Aorta (tissue), 5 donors: ENCODE data around the gene CRYGC. TPM values are rescaled to one million over a fixed set of nuclear protein-coding genes. Genes with fewer than 3 reads are reported as not detected.
"Not testable (repeated sequence)": the region's sequence is repeated elsewhere in the genome, so short reads cannot be mapped to it uniquely, and the experiment has no call there.

ENCODE experiments used
- ATAC-seq: fragments of 200-7000 bp; cut with Tn5 transposase; one replicate; pipeline ENCODE4 v1.9.1; 2022; ENCODE audit warnings: moderate library complexity; ENCODE audit not compliant: low FRiP score
- DNase-seq, 2 donors: peaks; one replicate each; pipeline ENCODE4 v3.0.0-alpha.2; 2020
- H3K27ac ChIP-seq, 2 donors: one replicate each; pipeline ENCODE4 v1.5.1; 2013; ENCODE audit warnings: low read length in 2 of 2, mild to moderate bottlenecking in 2 of 2, moderate library complexity in 2 of 2, control low read depth in 1 of 2, inconsistent platforms in 1 of 2, low read depth in 1 of 2
- H3K27me3 ChIP-seq, 2 donors: one replicate each; pipeline ENCODE4 v1.6.1; 2013; ENCODE audit warnings: control low read depth in 1 of 2, low read length in 1 of 2, mild to moderate bottlenecking in 1 of 2, moderate library complexity in 1 of 2; ENCODE audit not compliant: insufficient read depth in 2 of 2, control insufficient read depth in 1 of 2
- H3K36me3 ChIP-seq, 2 donors: one replicate each; pipeline ENCODE4 v1.6.1; 2013; ENCODE audit warnings: control low read depth in 1 of 2, low read length in 1 of 2, mild to moderate bottlenecking in 1 of 2; ENCODE audit not compliant: insufficient read depth in 2 of 2, control insufficient read depth in 1 of 2
- H3K4me1 ChIP-seq, 2 donors: one replicate each; pipeline ENCODE4 v1.6.1; 2013; ENCODE audit warnings: low read length in 2 of 2, control low read depth in 1 of 2, mild to moderate bottlenecking in 1 of 2, moderate library complexity in 1 of 2; ENCODE audit not compliant: insufficient read depth in 2 of 2, control insufficient read depth in 1 of 2
- H3K4me3 ChIP-seq, 2 donors: one replicate each; pipeline ENCODE4 v1.5.1; 2013; ENCODE audit warnings: low read length in 2 of 2, control low read depth in 1 of 2, mild to moderate bottlenecking in 1 of 2
- H3K9me3 ChIP-seq: one replicate; pipeline ENCODE4 v1.6.1; 2013; ENCODE audit warnings: mild to moderate bottlenecking, low read length; ENCODE audit not compliant: control insufficient read depth
- WGBS, 2 donors: extraction: QIAGEN DNeasy Blood & Tissue Kit; methylation state at CpG; one replicate each; pipeline ENCODE4 v1.1.7; 2013; 5-methylcytosine and 5-hydroxymethylcytosine counted together
- intact Hi-C, 2 donors: fragments of 100-400 bp; cut with DNase I; formaldehyde crosslinking; loops; one replicate each; pipeline versions ENCODE4 v1.14.2 to v1.15.0; 2022
- polyA plus RNA-seq, 2 donors: library from polyadenylated mRNA; stranded (reverse); fragments of 200-250 nt; gene quantifications; one replicate each; pipeline ENCODE4 v1.2.3, GENCODE V29; 2013
- total RNA-seq, 2 donors: library from RNA; stranded (reverse); fragmentation: NEBNext Ultra II Directional; extraction: Animal tissue kit (Norgen Biotek cat#: 25700); gene quantifications; one replicate each; pipeline ENCODE4 v1.2.1, GENCODE V29; 2021
- donor health status: healthy with polysubstance abuse.
- donor health status: Bipolar disorder and iron deficiency.
- donor health status: DM: no; HTN: no; CAD: no.
- donor health status: DM: no; HTN: no; CAD: no.
- donor health status: DM: yes; HTN: yes; CAD: no.

CRYGC gene
- total and polyA plus RNA-seq, 4 donors: not detected

DNA sequence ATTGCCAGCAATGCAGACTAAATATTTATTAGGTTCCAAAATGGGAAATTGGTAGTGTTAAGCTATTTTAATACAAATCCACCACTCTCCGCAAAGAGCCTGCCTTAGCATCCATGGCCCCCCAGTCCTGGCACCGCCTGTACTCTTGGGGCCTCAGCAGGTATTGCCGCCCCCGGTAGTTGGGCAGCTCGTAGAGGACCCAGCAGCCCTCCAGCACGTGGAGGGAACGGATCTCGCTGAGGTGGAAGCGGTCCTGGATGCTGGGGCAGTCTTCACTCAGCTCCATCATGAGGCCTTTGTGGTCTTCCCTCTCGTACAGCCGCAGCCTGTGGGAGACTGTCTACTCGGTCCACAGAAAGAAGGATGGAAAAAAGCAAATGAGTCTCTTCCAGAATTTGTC, 1.5 kb downstream of the CRYGC start:
- ATAC-seq: no peak
- H3K4me1 ChIP-seq: no peaks in the 10 kb centered on the region
- no peak for DNase-seq
- H3K36me3 ChIP-seq: no peaks in the 10 kb centered on the region
- intact Hi-C loops: no loop called here
- H3K27me3 ChIP-seq: peaks cover 0 to 2% of the 10 kb centered on the region in 2 donors
- no peaks in the 10 kb centered on the region for H3K9me3 ChIP-seq
- 91 to 95% methylated on average over 12 of the region's 12 CpGs for WGBS, 2 donors
- H3K4me3 ChIP-seq: no peak overlapping the region
- H3K27ac ChIP-seq: no peak overlapping the region

DNA sequence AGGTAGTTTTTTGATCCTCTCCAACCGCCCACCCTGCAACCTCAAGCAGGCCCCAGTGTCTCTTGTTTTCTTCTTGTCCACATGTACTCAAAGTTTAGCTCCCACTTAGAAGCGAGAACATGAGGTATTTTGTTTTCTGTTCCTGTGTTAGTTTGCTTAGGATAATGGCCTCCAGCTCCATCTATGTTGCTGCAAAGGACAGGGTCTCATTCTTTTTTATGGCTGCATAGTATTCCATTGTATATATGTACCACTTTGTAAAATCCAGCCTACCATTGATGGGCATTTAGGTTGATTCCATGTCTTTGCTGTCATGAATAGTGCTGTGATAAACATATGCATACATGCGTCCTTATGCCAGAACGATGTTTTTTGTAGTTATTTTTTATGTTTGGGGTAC, 2.5 kb downstream of the CRYGC start:
- ATAC-seq: no peak
- intact Hi-C loops: no loop called here
- WGBS, 2 donors: 94 to 97% methylated on average over 4 of the region's 4 CpGs
- Histone ChIP-seq H3K9me3 (no peaks in the 10 kb centered on the region), H3K36me3 (no peaks in the 10 kb centered on the region), H3K4me1 (no peaks in the 10 kb centered on the region), H3K4me3 (no peak overlapping the region), H3K27ac (no peak overlapping the region), H3K27me3 (peaks cover 0 to 2% of the 10 kb centered on the region in 2 donors)
- no peak for DNase-seq

DNA sequence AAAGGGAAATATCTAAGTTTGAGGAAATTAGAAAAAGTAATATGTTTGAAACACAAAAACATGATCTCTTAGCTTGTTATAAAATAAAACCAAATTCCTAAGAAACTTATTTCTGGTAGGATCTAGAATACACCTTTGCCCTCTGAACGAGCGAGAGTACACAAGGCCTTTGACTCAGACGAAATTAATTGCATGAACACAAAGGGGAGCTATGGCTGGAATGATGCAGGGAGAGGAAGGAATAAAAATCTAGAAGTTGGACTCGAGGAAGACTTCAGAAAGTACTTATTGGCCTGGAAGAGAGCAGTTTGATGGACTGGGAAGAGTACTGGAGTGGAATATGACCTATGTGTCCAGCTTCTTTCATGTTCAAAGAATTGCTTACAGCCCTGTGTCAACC, 4.4 kb downstream of the CRYGC start:
- 88 to 91% methylated on average over 4 of the region's 4 CpGs for WGBS, 2 donors
- Histone ChIP-seq H3K36me3 (no peaks in the 10 kb centered on the region), H3K4me1 (no peaks in the 10 kb centered on the region), H3K9me3 (no peaks in the 10 kb centered on the region), H3K27me3 (peaks cover 0 to 2% of the 10 kb centered on the region in 2 donors), H3K27ac (no peak overlapping the region), H3K4me3 (no peak overlapping the region)
- DNase-seq: no peak
- no peak for ATAC-seq
- intact Hi-C loops: no loop called here

GRCh38 chr2:208124013-208124715, 5.5 kb downstream of the CRYGC start, which contains the start of gene CRYGD:
Gene CRYGD, minus strand, starts transcription at chr2:208124524. Its CDS starts 51 bp downstream, at chr2:208124473.
- H3K4me1 ChIP-seq, H3K9me3 ChIP-seq, ATAC-seq, H3K4me3 ChIP-seq, intact Hi-C loops, H3K36me3 ChIP-seq, H3K27ac ChIP-seq, DNase-seq, H3K27me3 ChIP-seq: not testable (repeated sequence)
- WGBS, 2 donors: 8 to 10% methylated on average over 40 to 46 of the region's 46 CpGs

GRCh38 chr2:208122248-208122647, 7.4 kb downstream of the CRYGC start:
- Histone ChIP-seq H3K9me3 (no peaks in the 10 kb centered on the region), H3K27ac (no peak overlapping the region), H3K36me3 (no peaks in the 10 kb centered on the region), H3K4me3 (no peak overlapping the region), H3K27me3 (peaks cover 0 to 2% of the 10 kb centered on the region in 2 donors), H3K4me1 (no peaks in the 10 kb centered on the region)
- DNase-seq (no peak), ATAC-seq (no peak)
- intact Hi-C loops: no loop called here
- 97 to 99% methylated on average over 1 of the region's 1 CpG for WGBS, 2 donors

GRCh38 chr2:208118918-208119317, 10.7 kb downstream of the CRYGC start:
- H3K4me3 ChIP-seq: no peak overlapping the region
- intact Hi-C loops: no loop called here
- ATAC-seq (no peak), DNase-seq (no peak)
- H3K4me1 ChIP-seq: no peaks in the 10 kb centered on the region
- H3K27me3 ChIP-seq: no peaks in the 10 kb centered on the region
- WGBS, 2 donors: 91 to 94% methylated on average over 3 of the region's 3 CpGs
- H3K36me3 ChIP-seq: no peaks in the 10 kb centered on the region
- no peaks in the 10 kb centered on the region for H3K9me3 ChIP-seq
- no peak overlapping the region for H3K27ac ChIP-seq

GRCh38 chr2:208117390-208117789, 12.2 kb downstream of the CRYGC start:
- H3K36me3 ChIP-seq, H3K4me1 ChIP-seq, H3K27ac ChIP-seq, DNase-seq, ATAC-seq, H3K4me3 ChIP-seq, H3K9me3 ChIP-seq, H3K27me3 ChIP-seq, intact Hi-C loops: not testable (repeated sequence)
- WGBS, 2 donors: 93 to 98% methylated on average over 11 of the region's 11 CpGs

GRCh38 chr2:208112969-208113368, 16.7 kb downstream of the CRYGC start:
- no peaks in the 10 kb centered on the region for H3K4me1 ChIP-seq
- H3K36me3 ChIP-seq: no peaks in the 10 kb centered on the region
- no peak overlapping the region for H3K27ac ChIP-seq
- 64 to 68% methylated on average over 7 of the region's 7 CpGs for WGBS, 2 donors
- intact Hi-C loops: no loop called here
- no peak for DNase-seq
- no peak overlapping the region for H3K4me3 ChIP-seq
- no peak for ATAC-seq
- no peaks in the 10 kb centered on the region for H3K9me3 ChIP-seq
- H3K27me3 ChIP-seq: no peaks in the 10 kb centered on the region

- H3K9me3 ChIP-seq, intact Hi-C loops, H3K27me3 ChIP-seq, H3K27ac ChIP-seq, H3K4me1 ChIP-seq, H3K4me3 ChIP-seq, H3K36me3 ChIP-seq, DNase-seq: not testable (repeated sequence)
- 5% methylated on average over 25 to 36 of the region's 36 CpGs for WGBS, 2 donors
- ATAC-seq: peak; percentile 26
Measured at GRCh38 chr2:208112273-208112745, 17.3 kb downstream of the CRYGC start.
